IMR-90 (cell line): ENCODE data around the gene KCTD20.

Experiments
- BHLHE40 ChIP-seq: fragments of 150-350 bp; IDR thresholded peaks from 2 replicates; pipeline ENCODE4 v1.6.1; 2016; ENCODE audit warnings: mild to moderate bottlenecking, low read depth, low read length
- CEBPB ChIP-seq: IDR thresholded peaks from 2 replicates; pipeline ENCODE4 v1.6.1; 2012; ENCODE audit warnings: low read depth, low read length, improper control_type of control experiment
- CHD1 ChIP-seq: IDR thresholded peaks from 2 replicates; pipeline ENCODE4 v1.6.1; 2012; ENCODE audit warnings: low read depth, low read length, improper control_type of control experiment
- MXI1 ChIP-seq: IDR thresholded peaks from 2 replicates; pipeline ENCODE4 v1.6.1; 2012; ENCODE audit warnings: low read depth, mild to moderate bottlenecking, low read length, moderate library complexity, borderline replicate concordance
- POLR2A ChIP-seq: IDR thresholded peaks from 2 replicates; pipeline ENCODE4 v1.6.1; 2012; ENCODE audit warnings: mild to moderate bottlenecking, low read depth, low read length
- SMC3 ChIP-seq: fragments of 150-350 bp; IDR thresholded peaks from 2 replicates; pipeline ENCODE4 v1.6.1; 2016; ENCODE audit warnings: low read depth, mild to moderate bottlenecking, antibody characterized with exemption, low read length, moderate library complexity
- TF ChIP-seq, protein P1 (sequence below): conservative IDR thresholded peaks from 2 replicates; pipeline ENCODE4 v1.5.1; 2012; ENCODE audit warnings: mild to moderate bottlenecking, low read depth, low read length, improper control_type of control experiment

DNA sequence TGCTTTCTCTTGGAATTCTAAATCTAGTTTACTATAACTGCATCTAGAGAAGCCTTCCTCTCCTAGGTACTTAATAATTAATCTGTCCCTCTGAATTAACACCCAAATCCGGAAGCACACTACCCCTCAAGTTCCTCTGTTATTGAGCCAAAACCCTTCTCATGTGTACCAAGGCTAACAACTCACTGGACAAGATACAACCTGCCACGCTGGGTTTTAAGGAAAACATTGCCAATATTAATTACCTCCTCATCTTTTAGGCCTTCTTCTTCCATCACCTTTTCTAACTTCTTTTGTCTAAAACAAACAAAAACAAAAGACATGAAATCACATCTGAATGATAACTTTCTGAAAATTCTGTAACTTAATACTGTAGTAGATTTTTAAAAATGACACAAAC is 82.5 kb downstream of the KCTD20 start:
- TF ChIP-seq, protein P1, sequence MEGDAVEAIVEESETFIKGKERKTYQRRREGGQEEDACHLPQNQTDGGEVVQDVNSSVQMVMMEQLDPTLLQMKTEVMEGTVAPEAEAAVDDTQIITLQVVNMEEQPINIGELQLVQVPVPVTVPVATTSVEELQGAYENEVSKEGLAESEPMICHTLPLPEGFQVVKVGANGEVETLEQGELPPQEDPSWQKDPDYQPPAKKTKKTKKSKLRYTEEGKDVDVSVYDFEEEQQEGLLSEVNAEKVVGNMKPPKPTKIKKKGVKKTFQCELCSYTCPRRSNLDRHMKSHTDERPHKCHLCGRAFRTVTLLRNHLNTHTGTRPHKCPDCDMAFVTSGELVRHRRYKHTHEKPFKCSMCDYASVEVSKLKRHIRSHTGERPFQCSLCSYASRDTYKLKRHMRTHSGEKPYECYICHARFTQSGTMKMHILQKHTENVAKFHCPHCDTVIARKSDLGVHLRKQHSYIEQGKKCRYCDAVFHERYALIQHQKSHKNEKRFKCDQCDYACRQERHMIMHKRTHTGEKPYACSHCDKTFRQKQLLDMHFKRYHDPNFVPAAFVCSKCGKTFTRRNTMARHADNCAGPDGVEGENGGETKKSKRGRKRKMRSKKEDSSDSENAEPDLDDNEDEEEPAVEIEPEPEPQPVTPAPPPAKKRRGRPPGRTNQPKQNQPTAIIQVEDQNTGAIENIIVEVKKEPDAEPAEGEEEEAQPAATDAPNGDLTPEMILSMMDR, result no peak
- TF ChIP-seq POLR2A (no peak), CEBPB (no peak), SMC3 (no peak), BHLHE40 (no peak), CHD1 (no peak), MXI1 (no peak)
